Muscle layer of duodenum (tissue), 2 donors: Measurements from ENCODE around the gene PI4KA.
"Not testable (repeated sequence)": the region's sequence is repeated elsewhere in the genome, so short reads cannot be mapped to it uniquely, and the experiment has no call there.

Experiments
- H3K27ac ChIP-seq: one replicate; pipeline ENCODE4 v1.7.0; 2013; ENCODE audit warnings: mild to moderate bottlenecking, low read length
- H3K27me3 ChIP-seq: one replicate; pipeline ENCODE4 v1.7.0; 2013; ENCODE audit warnings: low read depth, mild to moderate bottlenecking, control low read depth, low read length
- H3K36me3 ChIP-seq, 2 donors: one replicate each; pipeline ENCODE4 v1.7.0; 2013; ENCODE audit warnings: low read length in 2 of 2, control low read depth in 1 of 2, mild to moderate bottlenecking in 1 of 2; ENCODE audit not compliant: insufficient read depth in 2 of 2, control insufficient read depth in 1 of 2
- H3K4me1 ChIP-seq, 2 donors: one replicate each; pipeline ENCODE4 v1.7.0; 2013; ENCODE audit warnings: low read length in 2 of 2, mild to moderate bottlenecking in 2 of 2, control low read depth in 1 of 2, moderate library complexity in 1 of 2; ENCODE audit not compliant: insufficient read depth in 2 of 2, control insufficient read depth in 1 of 2
- H3K4me3 ChIP-seq, 2 donors: one replicate each; pipeline ENCODE4 v1.7.0; 2013; ENCODE audit warnings: low read length in 2 of 2, low read depth in 1 of 2, mild to moderate bottlenecking in 1 of 2
- H3K9me3 ChIP-seq, 2 donors: one replicate each; pipeline ENCODE4 v1.7.0; 2013; ENCODE audit warnings: low read length in 2 of 2, control low read depth in 1 of 2, mild to moderate bottlenecking in 1 of 2; ENCODE audit not compliant: control insufficient read depth in 1 of 2
- donor health status: healthy.

Gene PI4KA

DNA sequence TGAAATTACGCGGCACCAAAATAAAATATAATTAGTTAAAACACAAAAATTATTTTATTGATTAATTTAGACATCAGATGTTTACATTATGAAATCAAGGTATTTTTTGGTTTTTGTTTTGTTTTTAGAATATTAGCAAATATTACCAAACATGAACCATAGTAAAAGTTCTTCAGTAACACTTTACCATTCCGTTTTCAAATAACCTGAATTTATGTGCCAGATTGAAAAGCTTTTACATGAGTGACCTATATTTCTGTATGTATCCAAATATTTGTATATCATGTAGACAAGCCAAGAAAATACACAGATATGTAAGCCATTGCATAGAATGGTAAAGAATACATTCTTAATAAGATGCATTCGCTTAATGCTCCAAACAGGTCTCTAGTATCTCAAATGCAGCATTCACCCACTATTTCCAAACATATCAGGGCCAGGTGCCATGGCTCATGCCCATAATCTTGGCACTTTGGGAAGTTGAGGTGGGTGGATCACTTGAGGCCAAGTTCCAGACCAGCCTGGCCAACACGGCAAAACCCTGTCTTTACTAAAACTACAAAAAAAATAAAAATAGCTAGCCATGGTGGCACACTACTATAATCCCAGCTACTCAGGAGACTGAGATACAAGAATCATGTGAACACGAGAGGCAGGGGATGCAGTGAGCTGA lies 187.1 kb downstream of the PI4KA start:
- Histone ChIP-seq H3K27me3 (peaks cover 4% of the 10 kb centered on the region), H3K36me3 (no peaks in the 10 kb centered on the region)

GRCh38 chr22:20670457-20671261 lies 188.0 kb downstream of the PI4KA start:
- peak overlapping the region in 1 of 2 donors; percentile 35 for H3K4me3 ChIP-seq

More for the DNA sequence above, 187.1 kb downstream of the PI4KA start:
- no peaks in the 10 kb centered on the region for H3K9me3 ChIP-seq
- no peaks in the 10 kb centered on the region for H3K4me1 ChIP-seq
- H3K27ac ChIP-seq: no peak overlapping the region
- H3K4me3 ChIP-seq: no peak overlapping the region

DNA sequence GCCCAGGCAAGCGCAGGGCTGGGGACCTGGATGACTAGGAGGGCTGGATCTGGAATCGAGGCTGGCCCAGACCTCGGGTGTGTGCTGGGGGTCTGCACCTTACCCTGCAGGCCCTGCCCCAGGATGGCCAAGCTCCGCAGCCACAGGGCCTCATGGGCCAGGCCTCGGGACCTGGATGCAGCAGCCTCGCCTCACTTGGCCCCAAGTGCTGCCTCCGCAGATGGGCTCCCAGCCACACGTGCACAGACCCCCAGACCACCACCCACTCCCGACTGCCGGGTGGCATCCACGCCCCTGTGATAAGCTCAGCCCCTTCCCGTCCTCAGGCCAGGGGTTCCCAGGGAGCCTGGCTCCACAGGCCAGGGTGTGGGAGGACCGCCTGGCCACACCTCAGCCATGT lies 188.7 kb downstream of the PI4KA start:
- H3K27me3 ChIP-seq: not testable (repeated sequence)

More at GRCh38 chr22:20670457-20671261, 188.0 kb downstream of the PI4KA start:
- not testable (repeated sequence) for H3K27ac ChIP-seq, H3K36me3 ChIP-seq, H3K9me3 ChIP-seq, H3K4me1 ChIP-seq, H3K27me3 ChIP-seq

GRCh38 chr22:20669471-20669870 lies 189.1 kb downstream of the PI4KA start:
- not testable (repeated sequence) for H3K36me3 ChIP-seq, H3K4me3 ChIP-seq, H3K9me3 ChIP-seq, H3K27me3 ChIP-seq, H3K4me1 ChIP-seq, H3K27ac ChIP-seq

More for the DNA sequence above, 188.7 kb downstream of the PI4KA start:
- H3K9me3 ChIP-seq, H3K36me3 ChIP-seq, H3K4me1 ChIP-seq, H3K27ac ChIP-seq, H3K4me3 ChIP-seq: not testable (repeated sequence)

DNA sequence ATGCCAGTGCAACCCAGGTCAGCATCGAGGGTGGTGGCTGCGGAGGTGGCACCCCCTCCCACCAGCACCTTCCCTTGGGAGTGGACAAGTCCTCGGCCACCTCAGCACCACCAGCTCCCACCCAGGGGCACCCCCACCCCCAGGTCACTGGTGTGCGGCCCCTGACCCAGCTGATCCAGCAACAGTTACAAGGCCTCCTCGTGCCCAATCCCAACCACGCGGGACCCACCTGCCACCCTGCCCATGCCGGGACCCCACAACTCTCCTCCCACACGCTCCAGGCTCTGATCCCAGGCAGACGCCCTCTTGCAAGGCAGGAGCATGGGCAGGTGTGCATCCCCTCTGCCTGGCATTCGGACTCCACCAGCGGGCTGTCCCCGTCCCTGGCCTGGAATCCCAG lies 189.8 kb downstream of the PI4KA start:
- not testable (repeated sequence) for H3K36me3 ChIP-seq, H3K27me3 ChIP-seq

GRCh38 chr22:20668226-20668625 lies 190.4 kb downstream of the PI4KA start:
- H3K9me3 ChIP-seq, H3K27me3 ChIP-seq, H3K27ac ChIP-seq, H3K4me3 ChIP-seq, H3K4me1 ChIP-seq, H3K36me3 ChIP-seq: not testable (repeated sequence)

More for the DNA sequence above, 189.8 kb downstream of the PI4KA start:
- not testable (repeated sequence) for H3K4me1 ChIP-seq, H3K4me3 ChIP-seq, H3K27ac ChIP-seq, H3K9me3 ChIP-seq

GRCh38 chr22:20667548-20667947 lies 191.1 kb downstream of the PI4KA start:
- not testable (repeated sequence) for H3K36me3 ChIP-seq, H3K9me3 ChIP-seq, H3K4me1 ChIP-seq, H3K4me3 ChIP-seq, H3K27ac ChIP-seq, H3K27me3 ChIP-seq

- H3K27me3 ChIP-seq: peaks cover 1% of the 10 kb centered on the region
Observed at GRCh38 chr22:20666560-20666959, 192.1 kb downstream of the PI4KA start.

DNA sequence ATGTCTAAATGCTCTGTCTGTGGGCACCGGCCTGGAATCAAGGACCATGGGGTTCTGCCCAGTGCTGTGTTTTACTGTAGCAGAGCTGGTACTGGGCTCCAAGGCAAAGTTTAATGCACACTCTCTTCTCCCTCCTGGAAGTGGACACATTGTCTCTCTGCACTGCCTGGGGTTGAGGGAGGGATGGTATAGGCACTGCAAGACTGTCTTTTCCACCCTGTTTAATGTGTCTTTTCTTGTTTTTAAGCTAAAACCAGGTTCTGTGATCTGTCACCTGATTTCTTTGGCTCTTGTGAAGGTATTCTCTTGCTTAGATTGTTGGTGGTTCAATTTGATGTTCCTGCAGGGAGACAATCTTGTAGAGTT lies 194.0 kb downstream of the PI4KA start:
- no peak overlapping the region for H3K4me3 ChIP-seq

More at GRCh38 chr22:20666560-20666959, 192.1 kb downstream of the PI4KA start:
- H3K36me3 ChIP-seq: no peaks in the 10 kb centered on the region
- no peaks in the 10 kb centered on the region for H3K9me3 ChIP-seq
- H3K4me3 ChIP-seq: no peak overlapping the region
- H3K27ac ChIP-seq: no peak overlapping the region
- no peaks in the 10 kb centered on the region for H3K4me1 ChIP-seq

DNA sequence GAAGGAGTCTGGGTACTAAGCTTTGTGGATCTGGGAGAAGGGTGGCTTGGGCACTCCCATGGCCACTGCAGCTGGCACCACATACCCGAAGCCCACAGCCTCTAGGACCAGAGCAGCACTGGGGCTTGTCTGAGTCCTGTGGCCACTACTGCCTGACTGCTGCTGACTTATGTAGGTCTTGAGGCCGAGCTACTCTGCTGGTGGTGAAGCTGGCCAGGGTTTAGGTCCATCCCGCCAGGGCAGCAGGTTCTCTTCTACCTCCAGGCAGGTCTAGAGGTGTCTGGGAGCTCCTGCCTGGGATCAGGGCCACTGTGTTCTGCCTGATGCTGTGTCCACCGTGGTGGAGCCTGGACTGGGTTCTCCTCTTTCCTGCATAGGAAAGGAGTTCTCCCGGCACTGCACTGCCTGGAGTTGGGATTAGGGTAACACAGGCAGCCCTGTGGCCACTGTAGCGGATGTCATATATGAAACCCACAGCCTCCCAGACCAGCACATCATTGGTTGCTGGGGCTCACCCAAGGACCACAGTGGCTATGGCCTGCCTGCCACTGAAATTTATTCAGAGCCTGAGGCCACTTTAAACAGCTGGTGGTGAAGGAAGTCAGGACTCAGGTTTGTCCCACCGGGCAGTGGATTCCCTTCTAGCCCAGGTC lies 194.5 kb downstream of the PI4KA start:
- Histone ChIP-seq H3K27me3 (no peaks in the 10 kb centered on the region), H3K4me1 (no peaks in the 10 kb centered on the region), H3K9me3 (no peaks in the 10 kb centered on the region), H3K27ac (no peak overlapping the region), H3K4me3 (no peak overlapping the region), H3K36me3 (no peaks in the 10 kb centered on the region)

More for the DNA sequence above, 194.0 kb downstream of the PI4KA start:
- H3K9me3 ChIP-seq: no peaks in the 10 kb centered on the region
- no peaks in the 10 kb centered on the region for H3K36me3 ChIP-seq
- H3K27me3 ChIP-seq: no peaks in the 10 kb centered on the region
- no peaks in the 10 kb centered on the region for H3K4me1 ChIP-seq
- H3K27ac ChIP-seq: no peak overlapping the region

GRCh38 chr22:20663137-20663828 lies 195.3 kb downstream of the PI4KA start:
- Histone ChIP-seq H3K27me3 (no peaks in the 10 kb centered on the region), H3K36me3 (no peaks in the 10 kb centered on the region), H3K9me3 (no peaks in the 10 kb centered on the region), H3K4me3 (no peak overlapping the region), H3K4me1 (no peaks in the 10 kb centered on the region), H3K27ac (no peak overlapping the region)
